Measurements from ENCODE around the gene DOC2B.

DNA sequence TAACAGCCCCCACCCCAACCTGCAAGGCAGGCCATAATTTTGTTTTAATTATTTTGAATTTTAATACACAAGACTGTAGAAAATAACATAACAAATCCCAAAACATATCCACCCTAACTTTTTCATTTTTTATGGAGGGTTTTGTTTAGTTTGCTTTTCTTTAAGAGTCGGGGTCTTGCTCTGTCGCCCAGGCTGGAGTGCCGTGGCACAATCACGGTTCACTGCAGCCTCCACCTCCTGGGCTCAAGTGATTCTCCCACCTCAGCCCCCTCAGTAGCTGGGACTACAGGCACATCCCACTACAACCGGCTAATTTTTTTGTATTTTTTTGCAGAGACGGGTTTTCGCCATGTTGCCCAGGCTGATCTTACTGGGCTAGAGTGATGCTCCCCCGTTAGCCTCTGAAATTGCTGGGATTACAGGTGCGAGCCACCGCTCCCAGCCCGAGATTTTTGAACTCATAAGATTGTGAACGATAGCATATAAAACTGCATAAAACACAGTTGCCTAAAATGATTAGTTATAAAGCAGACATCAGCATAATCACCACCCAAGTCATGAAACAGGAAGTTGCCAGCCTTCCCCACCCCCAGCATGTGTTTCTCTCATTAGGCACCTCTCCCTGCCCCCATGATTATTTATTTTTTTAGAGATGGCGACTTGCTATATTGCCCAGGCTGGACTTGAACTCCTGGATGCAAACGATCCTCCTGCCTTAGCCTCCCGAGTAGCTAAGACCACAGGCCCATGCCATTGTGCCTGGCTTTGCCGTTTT, 13.6 kb upstream of the DOC2B start:
- TF ChIP-seq, protein P1, sequence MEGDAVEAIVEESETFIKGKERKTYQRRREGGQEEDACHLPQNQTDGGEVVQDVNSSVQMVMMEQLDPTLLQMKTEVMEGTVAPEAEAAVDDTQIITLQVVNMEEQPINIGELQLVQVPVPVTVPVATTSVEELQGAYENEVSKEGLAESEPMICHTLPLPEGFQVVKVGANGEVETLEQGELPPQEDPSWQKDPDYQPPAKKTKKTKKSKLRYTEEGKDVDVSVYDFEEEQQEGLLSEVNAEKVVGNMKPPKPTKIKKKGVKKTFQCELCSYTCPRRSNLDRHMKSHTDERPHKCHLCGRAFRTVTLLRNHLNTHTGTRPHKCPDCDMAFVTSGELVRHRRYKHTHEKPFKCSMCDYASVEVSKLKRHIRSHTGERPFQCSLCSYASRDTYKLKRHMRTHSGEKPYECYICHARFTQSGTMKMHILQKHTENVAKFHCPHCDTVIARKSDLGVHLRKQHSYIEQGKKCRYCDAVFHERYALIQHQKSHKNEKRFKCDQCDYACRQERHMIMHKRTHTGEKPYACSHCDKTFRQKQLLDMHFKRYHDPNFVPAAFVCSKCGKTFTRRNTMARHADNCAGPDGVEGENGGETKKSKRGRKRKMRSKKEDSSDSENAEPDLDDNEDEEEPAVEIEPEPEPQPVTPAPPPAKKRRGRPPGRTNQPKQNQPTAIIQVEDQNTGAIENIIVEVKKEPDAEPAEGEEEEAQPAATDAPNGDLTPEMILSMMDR (IDR thresholded peaks at IDR 0.05), result no peak
- no peak for TF ChIP-seq POLR2A (IDR thresholded peaks at IDR 0.05)

Measured in lower leg skin (tissue), 3 donors.